ENCODE results near the gene TCL1A.

TCL1A gene

DNA sequence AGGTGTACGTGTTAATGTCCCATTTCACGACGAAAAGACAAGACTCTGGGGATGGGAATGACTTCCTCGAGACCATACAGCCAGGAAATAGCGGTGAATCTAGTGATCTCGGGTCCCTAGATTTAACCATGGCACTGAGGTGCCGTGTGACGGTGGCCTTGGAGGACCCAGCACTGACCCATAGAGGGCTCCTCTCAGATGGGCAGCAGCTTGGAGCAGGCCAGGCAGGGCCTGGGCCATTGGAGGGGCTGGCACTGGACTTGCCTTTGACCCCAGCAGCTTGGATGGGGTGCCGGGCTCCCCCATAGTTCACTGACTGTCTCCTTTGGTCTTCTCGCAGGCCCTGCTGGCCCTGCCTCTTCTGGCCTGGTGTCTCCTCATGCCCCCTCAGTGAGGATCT lies 22.3 kb downstream of the TCL1A start:
- no peak for TF ChIP-seq CTCF (IDR thresholded peaks at IDR 0.05; ENCODE audit: extremely low read depth, insufficient read depth, missing control alignments)
- no peak for DNase-seq (ENCODE audit: low spot score)
- in situ Hi-C loops (cut with MboI; ENCODE audit: low pct_unique_long_range_greater_than_20kb, low sequenced_read_pairs, unreplicated experiment), result no loop called here

DNA sequence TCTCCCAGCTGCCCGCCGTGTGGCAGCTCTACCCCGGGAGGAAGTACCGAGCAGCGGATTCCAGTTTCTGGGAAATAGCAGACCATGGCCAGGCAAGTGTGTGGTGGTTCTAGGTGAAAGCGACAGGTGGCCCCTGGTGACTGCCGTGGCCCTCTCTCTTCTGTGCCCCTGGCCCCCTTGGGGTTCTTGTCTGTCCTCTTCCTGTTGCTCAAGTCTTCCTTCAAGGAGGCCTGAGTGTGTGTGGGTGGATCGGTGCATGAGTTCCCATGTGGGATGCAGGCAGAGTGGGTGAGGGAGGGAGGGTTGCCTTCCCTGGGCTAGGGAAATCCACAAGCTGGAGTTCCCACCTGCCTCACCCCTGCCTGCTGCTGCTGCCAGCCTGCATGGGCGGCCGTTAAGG lies 23.1 kb downstream of the TCL1A start:
- TF ChIP-seq CTCF (IDR thresholded peaks at IDR 0.05; ENCODE audit: extremely low read depth, insufficient read depth, missing control alignments), result no peak
- in situ Hi-C loops (cut with MboI; ENCODE audit: low pct_unique_long_range_greater_than_20kb, low sequenced_read_pairs, unreplicated experiment), result no loop called here
- no peak for DNase-seq (ENCODE audit: low spot score)

GRCh38 chr14:95689441-95689840 lies 24.5 kb downstream of the TCL1A start:
- no peak for DNase-seq (ENCODE audit: low spot score)
- in situ Hi-C loops (cut with MboI; ENCODE audit: low pct_unique_long_range_greater_than_20kb, low sequenced_read_pairs, unreplicated experiment), result loop anchor here (10.0 kb wide), 1 partner anchor 85 kb away; no protein-coding TSS in a partner anchor
- TF ChIP-seq CTCF (IDR thresholded peaks at IDR 0.05; ENCODE audit: extremely low read depth, insufficient read depth, missing control alignments), result no peak

DNA sequence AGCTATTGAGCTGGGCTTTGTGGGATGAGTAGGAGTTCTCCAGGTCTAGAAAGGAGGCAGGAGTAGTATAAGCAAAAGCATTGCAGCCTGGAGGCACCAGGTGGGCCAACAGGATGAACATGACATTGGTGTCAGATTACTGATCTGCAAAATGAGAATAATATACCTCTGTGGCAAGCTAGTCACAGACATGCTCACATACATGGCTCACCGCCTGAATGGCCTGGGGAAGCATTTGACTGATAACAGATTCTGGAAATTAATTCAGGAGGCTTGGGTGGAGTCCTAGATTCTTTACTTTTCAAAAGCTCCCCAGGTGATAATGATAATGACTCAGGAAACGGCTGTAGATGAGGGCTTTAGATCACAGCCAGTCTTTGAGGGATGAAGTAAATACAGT lies 27.0 kb downstream of the TCL1A start:
- TF ChIP-seq CTCF (IDR thresholded peaks at IDR 0.05; ENCODE audit: extremely low read depth, insufficient read depth, missing control alignments), result no peak
- in situ Hi-C loops (cut with MboI; ENCODE audit: low pct_unique_long_range_greater_than_20kb, low sequenced_read_pairs, unreplicated experiment), result loop anchor here (10.0 kb wide), 1 partner anchor 82 kb away; no protein-coding TSS in a partner anchor
- DNase-seq (ENCODE audit: low spot score), result no peak

GRCh38 chr14:95685978-95686922 lies 27.7 kb downstream of the TCL1A start, which contains the start of gene TCL1B:
Gene TCL1B (plus strand): TSS chr14:95686426. CDS start chr14:95686468, 42 bp downstream.
- no peak for DNase-seq (ENCODE audit: low spot score)
- no peak for TF ChIP-seq CTCF (IDR thresholded peaks at IDR 0.05; ENCODE audit: extremely low read depth, insufficient read depth, missing control alignments)
- in situ Hi-C loops (cut with MboI; ENCODE audit: low pct_unique_long_range_greater_than_20kb, low sequenced_read_pairs, unreplicated experiment), result loop anchor here (10.0 kb wide), 1 partner anchor 81 kb away; no protein-coding TSS in a partner anchor

DNA sequence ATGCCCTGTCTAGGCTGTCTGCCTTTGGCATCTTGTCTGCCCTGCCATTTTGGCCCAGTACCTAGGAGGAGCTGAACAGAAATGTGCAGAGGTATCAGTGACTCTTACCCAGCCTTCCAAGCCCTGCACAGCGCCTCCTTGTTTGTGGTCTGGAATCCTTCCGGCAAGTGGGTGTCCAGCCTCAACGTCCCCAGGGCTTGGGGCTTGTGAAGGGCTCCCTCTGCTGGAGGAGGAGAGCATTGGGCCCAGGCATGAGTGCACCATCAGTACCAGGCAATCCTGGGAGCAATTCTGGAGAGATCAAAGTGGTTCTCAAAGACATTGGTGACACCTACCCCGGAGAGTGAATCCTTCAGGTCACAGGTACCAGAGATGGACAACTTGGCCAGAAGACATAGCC lies 30.1 kb downstream of the TCL1A start:
- DNase-seq (ENCODE audit: low spot score), result peak; percentile 77
- in situ Hi-C loops (cut with MboI; ENCODE audit: low pct_unique_long_range_greater_than_20kb, low sequenced_read_pairs, unreplicated experiment), result loop anchor here (10.0 kb wide), 1 partner anchor 79 kb away; no protein-coding TSS in a partner anchor
- peak; percentile 93 for TF ChIP-seq CTCF (IDR thresholded peaks at IDR 0.05; ENCODE audit: extremely low read depth, insufficient read depth, missing control alignments)
